ENCODE data around the gene FFAR1. TPM values are rescaled to one million over a fixed set of nuclear protein-coding genes. Genes with fewer than 3 reads are reported as not detected.

The FFAR1 gene
- total and polyA plus RNA-seq, 2 of the 8 experiments (the other 6 are each of a cell fraction or from before 2014, with no cell fraction given), result not detected

DNA sequence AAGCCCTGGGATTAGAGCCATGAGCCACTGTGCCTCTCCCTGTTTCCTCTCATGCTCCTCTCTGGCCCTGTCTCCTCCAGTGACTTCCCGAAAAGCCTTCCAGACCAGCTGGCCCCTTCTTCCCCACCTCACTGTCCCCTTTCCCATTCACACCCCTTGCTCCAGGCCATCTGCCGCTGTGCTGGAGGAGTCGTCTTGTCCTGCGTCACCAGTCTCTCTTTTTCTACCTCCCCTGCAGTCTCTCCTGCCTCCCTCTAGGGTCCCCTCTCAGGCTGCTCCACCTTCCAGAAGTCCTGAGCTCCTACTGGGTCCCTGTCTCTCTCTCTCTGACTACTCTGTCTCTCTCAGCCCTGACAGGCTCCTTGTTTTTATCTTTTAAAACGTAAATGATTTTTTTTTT lies 5.3 kb upstream of the FFAR1 start:
- H3K9me3 ChIP-seq (ENCODE audit: insufficient read depth in 2 of 2, low read depth in 1 of 2, low read length in 1 of 2), result no peaks in the 10 kb centered on the region
- H3K4me3 ChIP-seq (ENCODE audit: extremely low read depth in 1 of 4, insufficient read depth in 2 of 4, low read depth in 3 of 4, low read length in 4 of 4), result no peak overlapping the region
- no peak overlapping the region for H2BK120ac ChIP-seq (replicated peaks; ENCODE audit: low read depth, low read length)
- H3K14ac ChIP-seq (ENCODE audit: insufficient read length), result no peak overlapping the region
- H2BK20ac ChIP-seq (ENCODE audit: low read length), result no peak overlapping the region
- no peak overlapping the region for H2BK12ac ChIP-seq (ENCODE audit: low read depth, low read length)
- H3K18ac ChIP-seq (ENCODE audit: extremely low read depth, low read length), result no peak overlapping the region
- 79% methylated on average over 5 of the region's 5 CpGs; no CpG with 5 or more reads in 1 of the 2 experiments for WGBS, 2 experiments (ENCODE audit: extremely low coverage in 1 of 2, insufficient coverage in 1 of 2, insufficient read length in 1 of 2, insufficient replicate concordance in 2 of 2, low coverage in 1 of 2, low lambda C conversion rate in 2 of 2, missing lambda C conversion rate in 1 of 2)
- H3K27me3 ChIP-seq (replicated peaks in 1 of 4; ENCODE audit: control insufficient read depth in 3 of 4, extremely low read depth in 1 of 4, insufficient read depth in 3 of 4, low read length in 3 of 4), result no peaks in the 10 kb centered on the region
- H3K9ac ChIP-seq (replicated peaks in 1 of 4; ENCODE audit: extremely low read depth in 1 of 4, low read depth in 3 of 4, low read length in 3 of 4), result no peak overlapping the region
- FAIRE-seq (no peak), DNase-seq (ENCODE audit: low read depth in 1 of 2, low spot score in 2 of 2) (no peak)
- H2BK15ac ChIP-seq (ENCODE audit: low read length), result no peak overlapping the region
- no peak overlapping the region for H3K4ac ChIP-seq (replicated peaks; ENCODE audit: insufficient read length, low read depth, low read length)
- no peak overlapping the region for H3K23ac ChIP-seq (ENCODE audit: insufficient read length)
- H2AFZ ChIP-seq (ENCODE audit: low read length), result no peak overlapping the region
- no peaks in the 10 kb centered on the region for H3K4me1 ChIP-seq (replicated peaks in 1 of 4; ENCODE audit: control insufficient read depth in 3 of 4, insufficient read depth in 4 of 4, low read length in 3 of 4)
- H3K56ac ChIP-seq (replicated peaks; ENCODE audit: insufficient read length, low read depth, low read length), result no peak overlapping the region
- CTCF ChIA-PET (ENCODE audit: partially characterized antibody), result interaction anchor here (0.6 to 1.3 kb wide), 8 partner anchors 9 to 153 kb away, joined by 3 to 7 read pairs (median 3); no protein-coding TSS in a partner anchor
- H4K91ac ChIP-seq (replicated peaks; ENCODE audit: insufficient read length, low read length), result no peak overlapping the region
- H3K36me3 ChIP-seq (ENCODE audit: control insufficient read depth in 2 of 4, insufficient read depth in 4 of 4, low read length in 3 of 4), result no peaks in the 10 kb centered on the region
- no peak overlapping the region for H3K27ac ChIP-seq (ENCODE audit: low read depth, low read length)
- no peaks in the 10 kb centered on the region for H3K79me1 ChIP-seq (ENCODE audit: low read depth, low read length)
- POLR2A ChIA-PET (ENCODE audit: partially characterized antibody), result interaction anchor here (1.5 kb wide), 1 partner anchor 168 kb away, joined by 6 read pairs; no protein-coding TSS in a partner anchor
- no peak overlapping the region for H2AK5ac ChIP-seq (ENCODE audit: low read depth, low read length)
- H3K79me2 ChIP-seq (ENCODE audit: control insufficient read depth in 1 of 2, insufficient read depth in 2 of 2, low read length in 2 of 2), result no peaks in the 10 kb centered on the region
- no peaks in the 10 kb centered on the region; the same call in 1 of the 2 replicates for H3K23me2 ChIP-seq (ENCODE audit: low read depth, low read length)
- H4K8ac ChIP-seq (ENCODE audit: extremely low read depth, insufficient read depth, low read length), result no peak overlapping the region
- H4K5ac ChIP-seq (ENCODE audit: insufficient read length, low read depth, low read length), result no peak overlapping the region
- no peak overlapping the region for H2BK5ac ChIP-seq (ENCODE audit: low read depth, low read length)
- TF ChIP-seq CREB1 (IDR thresholded peaks at IDR 0.05), result no peak
- H3K4me2 ChIP-seq (ENCODE audit: insufficient read depth in 1 of 2, low read depth in 2 of 2, low read length in 2 of 2), result no peak overlapping the region
- H4K20me1 ChIP-seq (replicated peaks in 1 of 2; ENCODE audit: control insufficient read depth in 1 of 2, insufficient read depth in 2 of 2, low read length in 2 of 2), result no peaks in the 10 kb centered on the region
